Esophagus (tissue), 2 donors: ENCODE data around the gene C19orf25. TPM values are rescaled to one million over a fixed set of nuclear protein-coding genes. Genes with fewer than 3 reads are reported as not detected.
A peak's percentile ranks its signal among the peaks of the same experiment; 100 is the strongest.

Experiments used
- H3K27ac ChIP-seq, 2 donors: one replicate each; pipeline ENCODE4 v1.5.1; 2013; ENCODE audit warnings: low read depth in 2 of 2, mild to moderate bottlenecking in 2 of 2, inconsistent platforms in 1 of 2, low read length in 1 of 2, moderate library complexity in 1 of 2
- H3K27me3 ChIP-seq, 2 donors: one replicate each; pipeline ENCODE4 v1.6.1; 2013; ENCODE audit warnings: low read length in 2 of 2, control low read depth in 1 of 2, mild to moderate bottlenecking in 1 of 2; ENCODE audit not compliant: insufficient read depth in 2 of 2, control insufficient read depth in 1 of 2
- H3K36me3 ChIP-seq, 2 donors: one replicate each; pipeline ENCODE4 v1.6.1; 2013; ENCODE audit warnings: low read length in 1 of 2; ENCODE audit not compliant: control insufficient read depth in 2 of 2, insufficient read depth in 2 of 2
- H3K4me1 ChIP-seq, 2 donors: one replicate each; pipeline ENCODE4 v1.6.1; 2013; ENCODE audit warnings: low read length in 1 of 2; ENCODE audit not compliant: control insufficient read depth in 2 of 2, insufficient read depth in 2 of 2
- H3K4me3 ChIP-seq, 2 donors: one replicate each; pipeline ENCODE4 v1.5.1; 2013; ENCODE audit warnings: low read length in 2 of 2, mild to moderate bottlenecking in 2 of 2, low read depth in 1 of 2, moderate library complexity in 1 of 2
- H3K9me3 ChIP-seq, 2 donors: one replicate each; pipeline ENCODE4 v1.6.1; 2013; ENCODE audit warnings: mild to moderate bottlenecking in 2 of 2, low read depth in 1 of 2, low read length in 1 of 2, moderate library complexity in 1 of 2; ENCODE audit not compliant: control insufficient read depth in 2 of 2, insufficient read depth in 1 of 2
- WGBS, 2 donors: extraction: QIAGEN DNeasy Blood & Tissue Kit; methylation state at CpG; one replicate each; pipeline ENCODE4 v1.1.7; 2013; 5-methylcytosine and 5-hydroxymethylcytosine counted together
- polyA plus RNA-seq, 2 donors: library from polyadenylated mRNA; stranded (reverse); fragments of 200-250 nt; gene quantifications; one replicate each; pipeline ENCODE4 v1.2.3, GENCODE V29; 2013
- donor health status: healthy with polysubstance abuse.
- donor health status: Bipolar disorder and iron deficiency.

C19orf25 gene
- polyA plus RNA-seq, 2 donors = 17.8 to 28.1 TPM

DNA sequence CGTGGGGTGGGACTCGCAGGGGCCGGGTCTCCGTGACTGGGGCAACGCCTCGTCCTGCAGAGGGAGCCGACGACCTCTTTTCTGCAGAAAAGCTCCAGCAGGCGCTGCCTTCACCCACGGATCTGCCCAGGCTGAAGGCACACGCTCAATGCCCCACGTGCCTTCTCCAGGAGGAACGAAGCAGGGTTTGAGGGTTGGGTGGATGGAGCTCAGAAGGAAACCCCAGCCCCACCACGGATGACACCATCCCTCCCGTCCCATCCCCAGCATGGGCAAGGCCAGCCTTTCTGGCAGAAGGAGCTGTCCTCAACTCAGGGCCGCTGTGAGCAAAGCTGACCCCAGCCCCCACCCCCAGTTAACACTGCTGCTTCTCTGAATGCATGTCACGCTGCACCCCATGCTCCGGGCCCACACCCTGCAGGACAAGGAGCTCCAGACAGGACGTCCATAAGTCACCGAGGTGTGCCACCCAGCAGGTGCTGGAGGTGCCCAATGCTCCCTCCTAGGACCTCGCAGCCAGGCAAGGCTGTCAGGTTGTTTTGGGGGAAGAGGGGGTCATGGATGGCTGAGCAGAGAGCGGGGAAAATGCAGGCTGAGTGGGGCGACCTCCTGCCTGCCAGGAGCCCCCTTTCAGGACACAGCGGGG lies 7.4 kb downstream of the C19orf25 start:
- no peak overlapping the region for H3K4me3 ChIP-seq
- H3K36me3 ChIP-seq = peaks cover 0 to 18% of the 10 kb centered on the region in 2 donors
- 23 to 31% methylated on average over 17 to 24 of the region's 24 CpGs for WGBS, 2 donors
- H3K27me3 ChIP-seq = peaks cover 0 to 41% of the 10 kb centered on the region in 2 donors
- no peak overlapping the region for H3K27ac ChIP-seq
- H3K4me1 ChIP-seq = peaks cover 34 to 57% of the 10 kb centered on the region in 2 donors
- H3K9me3 ChIP-seq = peaks cover 0 to 7% of the 10 kb centered on the region in 2 donors

DNA sequence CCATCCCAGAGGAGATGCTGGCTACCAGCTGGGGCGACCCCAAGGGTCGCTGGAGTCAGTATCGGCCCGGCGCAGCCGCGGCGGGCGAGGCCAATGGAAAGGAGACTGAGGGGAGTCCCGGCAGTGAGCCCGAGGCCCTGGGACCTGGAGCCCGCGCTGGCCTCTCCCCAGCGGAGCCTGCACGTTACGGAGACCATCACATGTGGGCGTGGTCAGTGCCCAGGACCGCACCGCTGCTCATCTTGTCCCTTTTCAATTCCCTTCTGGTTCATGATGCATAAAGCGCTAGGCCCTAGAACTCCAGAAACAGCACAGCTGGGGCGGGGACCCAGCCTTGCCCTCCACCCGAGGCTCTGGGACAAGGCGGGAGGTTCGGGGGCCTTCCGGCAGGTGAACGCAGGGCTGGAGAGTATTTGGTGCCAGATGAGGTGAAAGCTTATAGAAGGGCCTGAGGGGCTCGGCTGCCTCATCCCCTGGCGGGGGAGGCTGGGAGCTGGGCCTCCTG lies 8.0 kb downstream of the C19orf25 start:
- Histone ChIP-seq H3K4me3 (peak overlapping the region; percentile 39 to 40), H3K4me1 (peaks cover 36 to 61% of the 10 kb centered on the region in 2 donors), H3K36me3 (peaks cover 0 to 14% of the 10 kb centered on the region in 2 donors), H3K9me3 (peaks cover 0 to 9% of the 10 kb centered on the region in 2 donors), H3K27me3 (peaks cover 0 to 47% of the 10 kb centered on the region in 2 donors), H3K27ac (no peak overlapping the region)
- WGBS, 2 donors = 4 to 6% methylated on average over 28 of the region's 28 CpGs

GRCh38 chr19:1470305-1471009 lies 8.6 kb downstream of the C19orf25 start:
- H3K4me3 ChIP-seq = peak overlapping the region; percentile 39 to 40
- H3K36me3 ChIP-seq = peaks cover 0 to 12% of the 10 kb centered on the region in 2 donors
- no peak overlapping the region for H3K27ac ChIP-seq
- peaks cover 40 to 67% of the 10 kb centered on the region in 2 donors for H3K4me1 ChIP-seq
- peaks cover 0 to 14% of the 10 kb centered on the region in 2 donors for H3K9me3 ChIP-seq
- WGBS, 2 donors = 1 to 3% methylated on average over 48 to 67 of the region's 67 CpGs
- peaks cover 0 to 53% of the 10 kb centered on the region in 2 donors for H3K27me3 ChIP-seq

DNA sequence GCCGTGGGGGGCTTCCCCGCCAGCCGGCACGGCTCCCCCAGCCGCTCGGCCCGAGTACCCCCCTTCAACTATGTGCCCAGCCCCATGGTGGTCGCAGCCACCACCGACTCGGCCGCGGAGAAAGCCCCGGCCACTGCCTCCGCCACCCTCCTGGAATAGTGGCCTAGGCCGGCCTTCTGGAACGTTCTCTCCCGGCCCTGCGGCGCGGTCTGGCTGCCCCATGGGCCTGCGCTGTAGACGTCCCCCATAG lies 9.0 kb downstream of the C19orf25 start:
- WGBS, 2 donors = 2 to 6% methylated on average over 6 to 22 of the region's 22 CpGs

GRCh38 chr19:1469255-1470054 lies 9.6 kb downstream of the C19orf25 start:
- peaks cover 43 to 72% of the 10 kb centered on the region in 2 donors for H3K4me1 ChIP-seq
- H3K4me3 ChIP-seq = peak overlapping the region; percentile 39 to 40

More for the DNA sequence above, 9.0 kb downstream of the C19orf25 start:
- Histone ChIP-seq H3K4me3 (peak overlapping the region; percentile 39 to 40), H3K4me1 (peaks cover 43 to 72% of the 10 kb centered on the region in 2 donors), H3K9me3 (peaks cover 0 to 14% of the 10 kb centered on the region in 2 donors), H3K36me3 (peaks cover 0 to 9% of the 10 kb centered on the region in 2 donors), H3K27me3 (peaks cover 0 to 54% of the 10 kb centered on the region in 2 donors), H3K27ac (no peak overlapping the region)

DNA sequence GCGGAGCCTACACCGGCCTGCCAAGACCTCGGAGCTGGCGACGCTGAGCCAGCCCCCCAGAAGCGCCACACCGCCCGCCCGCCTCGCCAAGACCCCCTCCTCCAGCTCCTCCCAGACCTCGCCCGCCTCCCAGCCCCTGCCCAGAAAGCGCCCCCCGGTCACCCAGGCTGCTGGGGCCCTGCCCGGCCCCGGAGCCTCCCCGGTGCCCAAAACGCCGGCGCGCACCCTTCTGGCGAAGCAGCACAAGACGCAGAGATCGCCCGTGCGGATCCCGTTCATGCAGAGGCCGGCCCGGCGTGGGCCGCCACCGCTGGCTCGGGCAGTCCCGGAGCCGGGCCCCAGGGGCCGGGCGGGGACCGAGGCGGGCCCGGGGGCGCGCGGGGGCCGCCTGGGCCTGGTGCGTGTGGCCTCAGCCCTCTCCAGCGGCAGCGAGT lies 10.2 kb downstream of the C19orf25 start:
- Histone ChIP-seq H3K4me1 (peaks cover 43 to 72% of the 10 kb centered on the region in 2 donors), H3K4me3 (peak overlapping the region in 1 of 2 donors; percentile 40), H3K27ac (no peak overlapping the region), H3K27me3 (peaks cover 0 to 55% of the 10 kb centered on the region in 2 donors), H3K36me3 (peaks cover 0 to 4% of the 10 kb centered on the region in 2 donors), H3K9me3 (peaks cover 0 to 14% of the 10 kb centered on the region in 2 donors)
- WGBS, 2 donors = 2 to 4% methylated on average over 38 to 47 of the region's 47 CpGs

More at GRCh38 chr19:1469255-1470054, 9.6 kb downstream of the C19orf25 start:
- peaks cover 0 to 4% of the 10 kb centered on the region in 2 donors for H3K36me3 ChIP-seq
- no peak overlapping the region for H3K27ac ChIP-seq
- 2 to 4% methylated on average over 87 to 117 of the region's 117 CpGs for WGBS, 2 donors
- peaks cover 0 to 14% of the 10 kb centered on the region in 2 donors for H3K9me3 ChIP-seq
- peaks cover 0 to 55% of the 10 kb centered on the region in 2 donors for H3K27me3 ChIP-seq

DNA sequence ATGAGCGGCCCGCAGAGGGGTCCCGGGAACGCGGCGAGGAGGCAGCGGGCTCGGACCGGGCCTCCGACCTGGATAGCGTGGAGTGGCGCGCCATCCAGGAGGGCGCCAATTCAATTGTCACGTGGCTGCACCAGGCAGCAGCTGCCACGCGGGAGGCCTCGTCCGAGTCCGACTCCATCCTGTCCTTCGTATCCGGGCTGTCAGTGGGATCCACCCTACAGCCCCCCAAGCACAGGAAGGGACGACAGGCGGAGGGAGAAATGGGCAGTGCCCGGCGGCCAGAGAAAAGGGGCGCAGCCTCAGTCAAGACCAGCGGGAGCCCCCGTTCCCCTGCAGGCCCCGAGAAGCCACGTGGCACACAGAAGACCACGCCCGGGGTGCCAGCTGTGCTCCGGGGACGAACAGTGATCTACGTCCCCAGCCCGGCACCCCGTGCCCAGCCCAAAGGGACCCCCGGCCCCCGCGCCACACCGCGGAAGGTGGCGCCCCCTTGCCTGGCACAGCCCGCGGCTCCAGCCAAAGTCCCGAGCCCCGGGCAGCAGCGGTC lies 10.7 kb downstream of the C19orf25 start:
- peaks cover 0 to 4% of the 10 kb centered on the region in 2 donors for H3K36me3 ChIP-seq
- H3K4me1 ChIP-seq = peaks cover 43 to 72% of the 10 kb centered on the region in 2 donors
- H3K27me3 ChIP-seq = peaks cover 0 to 55% of the 10 kb centered on the region in 2 donors
- H3K9me3 ChIP-seq = peaks cover 0 to 14% of the 10 kb centered on the region in 2 donors
- H3K27ac ChIP-seq = no peak overlapping the region
- peak overlapping the region in 1 of 2 donors; percentile 40 for H3K4me3 ChIP-seq
- 4 to 5% methylated on average over 47 to 49 of the region's 49 CpGs for WGBS, 2 donors

GRCh38 chr19:1467490-1468273 lies 11.3 kb downstream of the C19orf25 start:
- Histone ChIP-seq H3K27ac (no peak overlapping the region), H3K4me3 (peak overlapping the region in 1 of 2 donors; percentile 9), H3K27me3 (peaks cover 0 to 55% of the 10 kb centered on the region in 2 donors), H3K4me1 (peaks cover 43 to 71% of the 10 kb centered on the region in 2 donors), H3K9me3 (peaks cover 0 to 14% of the 10 kb centered on the region in 2 donors), H3K36me3 (peaks cover 0 to 4% of the 10 kb centered on the region in 2 donors)
- WGBS, 2 donors = 3 to 4% methylated on average over 63 to 92 of the region's 92 CpGs
